ENCODE data around the gene MAPKAPK5.
"Not testable (repeated sequence)": the region's sequence is repeated elsewhere in the genome, so short reads cannot be mapped to it uniquely, and the experiment has no call there.

MAPKAPK5 gene, protein sequence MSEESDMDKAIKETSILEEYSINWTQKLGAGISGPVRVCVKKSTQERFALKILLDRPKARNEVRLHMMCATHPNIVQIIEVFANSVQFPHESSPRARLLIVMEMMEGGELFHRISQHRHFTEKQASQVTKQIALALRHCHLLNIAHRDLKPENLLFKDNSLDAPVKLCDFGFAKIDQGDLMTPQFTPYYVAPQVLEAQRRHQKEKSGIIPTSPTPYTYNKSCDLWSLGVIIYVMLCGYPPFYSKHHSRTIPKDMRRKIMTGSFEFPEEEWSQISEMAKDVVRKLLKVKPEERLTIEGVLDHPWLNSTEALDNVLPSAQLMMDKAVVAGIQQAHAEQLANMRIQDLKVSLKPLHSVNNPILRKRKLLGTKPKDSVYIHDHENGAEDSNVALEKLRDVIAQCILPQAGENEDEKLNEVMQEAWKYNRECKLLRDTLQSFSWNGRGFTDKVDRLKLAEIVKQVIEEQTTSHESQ

DNA sequence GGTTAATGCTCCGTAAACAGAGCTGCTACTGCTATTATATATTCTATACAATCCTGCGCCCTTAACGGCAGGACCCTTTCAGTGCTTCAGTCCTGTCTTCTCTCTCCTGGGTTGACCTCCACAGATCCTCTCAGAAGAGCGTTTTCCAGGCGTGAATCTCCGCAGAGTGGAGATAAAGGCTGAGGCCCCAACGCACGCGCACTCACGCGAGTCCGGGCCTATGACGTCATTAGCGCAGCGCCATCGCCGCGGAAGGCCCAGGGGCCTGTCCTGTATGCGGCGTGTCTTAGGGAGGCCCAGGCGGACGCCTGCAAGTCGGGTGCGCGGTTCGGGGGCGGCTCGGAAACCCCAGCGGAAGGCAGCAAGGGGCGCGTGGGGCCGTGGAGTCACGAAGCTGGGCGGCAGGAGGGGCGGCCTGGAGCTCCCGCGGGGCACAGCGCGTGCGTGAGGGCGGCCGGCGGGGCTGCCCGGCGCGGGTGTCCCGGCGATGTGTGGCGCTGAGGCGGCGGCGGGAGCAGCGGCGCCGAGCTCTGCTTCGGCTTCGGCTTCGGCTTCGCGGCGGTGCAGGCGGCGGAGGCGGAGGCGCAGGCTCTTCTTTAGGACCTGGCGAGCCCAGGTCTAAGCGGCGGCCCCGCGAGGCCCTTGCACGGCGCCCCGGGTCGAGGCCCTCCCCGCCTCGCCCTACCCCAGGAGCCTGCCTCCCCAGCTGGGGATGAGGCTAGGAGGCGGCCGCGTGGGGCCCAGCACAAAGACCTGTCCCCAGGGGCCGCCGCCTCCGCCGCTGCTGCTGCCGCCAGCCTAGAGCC lies at the start of gene MAPKAPK5:
MAPKAPK5 (plus strand) TSS at position 479 of the 806 bp plus-strand sequence. CDS start 506 bp downstream, outside the sequence.
- DNase-seq: peak; percentile 46 to 95 (median 84)

DNA sequence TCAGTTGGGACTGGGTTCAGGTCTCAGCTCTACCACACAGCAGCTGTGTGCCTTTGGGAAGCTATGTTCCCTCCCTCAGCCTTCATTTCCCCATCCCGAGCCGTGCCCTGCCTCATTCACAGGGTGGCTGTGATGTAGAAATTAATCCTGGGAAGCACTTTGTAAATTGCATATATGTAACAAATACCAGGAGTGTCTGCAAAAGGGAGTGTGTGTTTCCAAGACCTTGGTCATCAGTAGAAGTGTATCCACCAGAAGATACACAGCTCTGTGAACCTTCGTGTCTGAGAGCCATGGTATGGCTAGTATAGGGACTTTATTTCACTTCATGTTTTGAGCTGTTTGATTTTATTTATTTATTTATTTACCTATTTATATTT lies 49.2 kb upstream of the MAPKAPK5 start:
- no peak for DNase-seq

DNA sequence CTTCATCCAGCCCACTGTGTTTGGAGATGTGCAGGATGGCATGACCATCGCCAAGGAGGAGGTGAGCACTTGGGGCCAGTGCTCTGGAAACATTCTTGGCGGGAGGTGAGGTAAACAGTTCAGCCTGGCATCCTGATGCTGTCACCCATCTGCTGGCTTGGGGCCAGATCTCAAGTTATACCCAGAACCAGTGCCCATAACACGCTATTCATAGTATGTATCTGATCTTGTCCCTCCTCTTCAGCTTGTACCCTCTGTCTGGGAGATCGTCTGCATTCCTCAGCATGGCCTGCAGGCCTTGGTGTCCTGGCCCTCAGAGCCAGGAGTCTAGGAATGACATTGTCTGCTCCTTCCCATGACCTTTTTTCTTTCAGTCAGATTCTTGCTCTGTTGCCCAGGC lies 43.8 kb upstream of the MAPKAPK5 start:
- peak in 1 of 56 donors; percentile 25 for DNase-seq

DNA sequence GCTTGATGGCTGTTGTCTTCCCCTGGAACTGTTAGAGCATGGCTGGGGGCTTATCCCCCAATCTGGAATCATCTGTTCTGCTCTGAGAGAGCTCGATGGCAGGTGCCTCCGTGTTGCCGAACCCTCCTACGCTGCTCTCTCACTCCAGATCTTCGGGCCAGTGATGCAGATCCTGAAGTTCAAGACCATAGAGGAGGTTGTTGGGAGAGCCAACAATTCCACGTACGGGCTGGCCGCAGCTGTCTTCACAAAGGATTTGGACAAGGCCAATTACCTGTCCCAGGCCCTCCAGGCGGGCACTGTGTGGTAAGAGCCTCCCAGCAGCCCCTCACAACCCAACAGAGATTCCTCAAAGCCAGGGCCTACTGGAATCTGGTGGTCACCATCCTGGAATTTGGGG lies 42.3 kb upstream of the MAPKAPK5 start:
- DNase-seq: no peak

DNA sequence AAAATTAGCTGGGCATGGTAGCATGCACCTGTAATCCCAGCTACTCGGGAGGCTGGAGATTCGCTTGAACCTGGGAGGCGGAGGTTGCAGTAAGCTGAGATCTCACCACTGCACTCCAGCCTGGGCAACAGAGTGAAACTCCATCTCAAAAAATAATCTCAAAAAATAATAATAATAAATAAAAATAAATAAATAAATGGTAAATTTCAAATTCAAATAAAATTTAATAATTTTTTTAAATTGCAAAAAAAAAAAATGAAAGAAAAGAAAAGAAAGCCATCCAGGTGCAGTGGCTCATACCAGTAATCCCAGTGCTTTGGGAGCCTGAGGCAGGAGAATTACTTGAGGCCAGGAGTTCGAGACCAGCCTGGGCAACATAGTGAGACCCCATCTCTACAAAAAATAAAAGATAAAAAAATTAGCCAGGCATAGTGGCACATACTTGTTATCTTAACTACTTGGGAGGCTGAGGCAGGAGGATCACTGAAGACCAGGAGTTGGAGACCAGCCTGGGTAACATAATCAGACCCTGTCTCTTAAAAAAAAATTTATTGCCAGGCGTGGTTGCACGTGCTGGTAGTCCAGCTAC lies 38.9 kb upstream of the MAPKAPK5 start:
- no peak for DNase-seq

DNA sequence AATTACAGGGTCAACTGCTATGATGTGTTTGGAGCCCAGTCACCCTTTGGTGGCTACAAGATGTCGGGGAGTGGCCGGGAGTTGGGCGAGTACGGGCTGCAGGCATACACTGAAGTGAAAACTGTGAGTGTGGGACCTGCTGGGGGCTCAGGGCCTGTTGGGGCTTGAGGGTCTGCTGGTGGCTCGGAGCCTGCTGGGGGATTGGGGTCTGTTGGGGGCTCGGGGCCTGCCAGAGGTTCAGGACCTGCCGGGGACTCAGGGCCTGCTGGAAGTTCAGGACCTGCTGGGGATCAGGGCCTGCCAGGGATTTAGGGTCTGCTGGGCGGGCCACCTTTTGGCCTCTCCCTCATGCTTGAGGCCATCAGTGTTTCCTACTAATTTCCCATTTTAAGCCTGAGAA lies 38.2 kb upstream of the MAPKAPK5 start:
- DNase-seq: no peak

DNA sequence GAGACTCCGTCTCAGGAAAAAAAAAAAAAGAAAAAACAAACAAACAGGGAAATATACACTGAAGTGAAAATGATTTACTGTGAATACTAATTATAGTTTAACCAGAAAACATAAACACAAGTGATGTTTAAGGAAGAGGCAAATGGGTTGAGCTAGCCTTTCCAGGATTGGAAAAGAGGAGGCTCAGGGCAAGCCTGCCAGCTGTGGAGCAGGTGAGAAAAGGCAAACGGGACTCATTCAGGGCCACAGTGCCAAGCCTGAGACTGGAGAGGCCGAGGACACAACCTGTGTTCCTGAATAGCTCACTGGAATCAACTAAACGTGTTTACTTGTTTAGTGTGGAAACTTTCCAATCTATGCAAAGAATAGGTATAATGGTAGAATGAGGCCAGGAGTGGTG lies 35.7 kb upstream of the MAPKAPK5 start:
- no peak for DNase-seq

DNA sequence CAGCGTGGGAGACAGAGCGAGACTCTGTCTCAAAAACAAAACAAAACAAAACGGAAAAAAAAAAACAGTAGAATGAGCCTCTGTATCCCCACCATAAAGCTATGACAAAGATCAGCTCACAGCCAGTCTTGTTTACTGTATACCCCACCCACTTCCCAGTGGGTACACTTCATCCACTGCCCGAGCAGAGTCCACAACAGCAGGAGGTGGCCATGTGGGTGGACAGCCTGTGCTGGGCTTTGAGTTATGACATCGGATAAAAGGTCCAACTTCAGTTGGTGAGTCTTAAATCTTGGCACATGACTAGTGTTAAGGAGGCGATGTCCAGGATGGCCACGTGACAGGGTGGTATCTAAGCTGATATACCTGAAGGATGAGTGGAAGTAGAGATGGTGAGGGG lies 34.8 kb upstream of the MAPKAPK5 start:
- no peak for DNase-seq

DNA sequence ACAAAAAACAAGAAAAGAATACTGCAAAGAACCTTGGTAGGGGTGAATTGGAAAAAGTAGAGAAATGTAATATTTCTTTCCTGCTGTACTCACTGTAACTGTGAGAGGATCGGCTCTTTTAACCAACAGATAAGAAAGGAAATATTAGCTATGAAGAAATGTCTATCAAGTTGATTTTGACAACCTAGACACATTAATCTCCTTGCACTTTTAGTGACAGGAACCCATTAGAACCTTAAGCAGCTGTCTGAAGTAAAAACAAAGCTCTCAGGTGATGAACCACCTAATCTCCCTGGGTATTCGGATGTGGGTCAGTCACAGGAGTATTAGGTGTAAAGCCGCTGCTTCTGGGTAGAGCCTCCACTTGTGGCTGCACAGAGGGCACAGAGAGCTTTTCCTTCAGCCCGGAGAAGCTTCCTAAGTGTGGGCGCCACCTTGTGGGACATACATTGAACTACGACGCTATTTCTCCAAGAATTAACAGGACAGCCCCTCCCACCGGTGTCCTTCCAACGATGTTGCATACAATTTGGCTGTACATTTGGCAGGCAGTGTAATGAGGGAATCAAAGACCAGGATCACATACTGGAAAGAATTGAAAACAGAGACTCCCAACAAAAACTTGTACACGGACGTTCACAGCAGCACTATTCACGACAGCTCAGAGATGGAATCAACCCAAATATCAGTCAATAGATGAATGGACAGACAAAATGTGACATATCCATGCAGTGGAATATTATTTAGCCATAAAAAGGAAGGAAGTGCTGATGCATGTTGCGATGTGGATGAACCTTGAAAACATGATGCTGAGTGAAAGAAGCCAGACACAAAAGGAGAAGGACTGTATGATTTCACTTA lies 28.9 kb upstream of the MAPKAPK5 start:
- peak in 51 of 56 donors; percentile 8 to 83 (median 45) for DNase-seq

DNA sequence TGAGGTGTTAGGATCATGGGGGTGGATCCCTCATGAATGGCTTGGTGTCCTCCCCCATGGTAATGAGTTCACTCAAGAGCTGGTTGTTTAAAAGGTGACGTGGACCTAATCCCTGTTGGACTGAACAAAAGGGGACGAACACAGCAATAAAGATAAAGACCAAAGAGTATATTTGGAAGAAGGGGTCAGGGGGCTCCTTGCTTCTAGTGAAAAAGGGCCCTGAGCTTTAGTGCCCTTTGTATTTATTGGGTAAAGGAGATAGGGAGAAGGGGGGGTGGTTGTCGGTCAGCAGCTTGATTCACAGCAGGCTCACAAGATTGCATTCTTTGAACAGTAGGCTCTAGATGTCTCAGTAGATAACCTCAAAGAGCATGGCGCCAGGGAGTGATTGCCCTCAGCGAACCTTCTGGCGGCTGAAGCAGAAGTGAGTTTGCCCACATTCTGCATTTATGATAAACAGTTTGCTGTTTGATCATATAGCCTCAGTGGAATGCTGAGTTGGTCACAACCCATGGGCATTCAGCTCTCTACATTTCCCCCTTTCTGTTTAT lies 25.9 kb upstream of the MAPKAPK5 start:
- no peak for DNase-seq

DNA sequence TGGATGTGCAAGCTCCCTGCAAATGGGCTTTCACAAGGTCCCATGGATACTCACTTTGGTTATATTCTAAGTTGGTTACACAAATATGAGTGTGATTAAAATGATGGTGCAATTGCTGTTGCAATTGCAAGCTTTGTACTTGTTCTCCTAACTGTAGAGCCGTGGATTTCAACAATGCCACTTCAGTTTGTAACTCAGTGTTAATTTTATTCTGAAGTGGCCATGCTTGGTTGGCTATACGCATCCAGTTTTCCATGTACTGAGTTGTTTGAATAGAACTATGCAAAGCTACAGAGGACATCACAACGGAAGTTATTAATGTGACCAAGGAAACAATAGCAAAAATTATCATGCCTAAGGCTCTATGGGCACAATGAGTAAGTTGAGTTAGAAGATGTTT lies 25.1 kb upstream of the MAPKAPK5 start:
- DNase-seq: not testable (repeated sequence)

DNA sequence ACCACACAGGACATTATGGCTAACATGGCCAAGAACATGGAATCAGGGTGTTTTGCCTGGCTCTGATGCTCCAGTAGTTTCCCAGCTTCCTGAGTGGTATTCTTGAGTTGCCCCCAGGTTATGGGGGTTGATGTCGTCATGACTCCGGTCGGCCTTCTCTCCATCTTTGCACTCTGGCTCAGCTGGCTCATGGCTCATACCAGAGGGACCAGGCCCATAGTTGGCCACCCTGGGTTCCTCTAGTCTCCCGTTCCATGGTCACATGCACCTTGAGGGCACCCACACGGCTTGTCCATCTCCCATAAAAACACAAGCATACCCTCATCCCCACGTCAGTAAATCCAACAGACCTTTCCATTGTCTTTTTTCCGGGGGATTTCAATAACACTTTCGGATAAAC lies 23.7 kb upstream of the MAPKAPK5 start:
- DNase-seq: no peak

DNA sequence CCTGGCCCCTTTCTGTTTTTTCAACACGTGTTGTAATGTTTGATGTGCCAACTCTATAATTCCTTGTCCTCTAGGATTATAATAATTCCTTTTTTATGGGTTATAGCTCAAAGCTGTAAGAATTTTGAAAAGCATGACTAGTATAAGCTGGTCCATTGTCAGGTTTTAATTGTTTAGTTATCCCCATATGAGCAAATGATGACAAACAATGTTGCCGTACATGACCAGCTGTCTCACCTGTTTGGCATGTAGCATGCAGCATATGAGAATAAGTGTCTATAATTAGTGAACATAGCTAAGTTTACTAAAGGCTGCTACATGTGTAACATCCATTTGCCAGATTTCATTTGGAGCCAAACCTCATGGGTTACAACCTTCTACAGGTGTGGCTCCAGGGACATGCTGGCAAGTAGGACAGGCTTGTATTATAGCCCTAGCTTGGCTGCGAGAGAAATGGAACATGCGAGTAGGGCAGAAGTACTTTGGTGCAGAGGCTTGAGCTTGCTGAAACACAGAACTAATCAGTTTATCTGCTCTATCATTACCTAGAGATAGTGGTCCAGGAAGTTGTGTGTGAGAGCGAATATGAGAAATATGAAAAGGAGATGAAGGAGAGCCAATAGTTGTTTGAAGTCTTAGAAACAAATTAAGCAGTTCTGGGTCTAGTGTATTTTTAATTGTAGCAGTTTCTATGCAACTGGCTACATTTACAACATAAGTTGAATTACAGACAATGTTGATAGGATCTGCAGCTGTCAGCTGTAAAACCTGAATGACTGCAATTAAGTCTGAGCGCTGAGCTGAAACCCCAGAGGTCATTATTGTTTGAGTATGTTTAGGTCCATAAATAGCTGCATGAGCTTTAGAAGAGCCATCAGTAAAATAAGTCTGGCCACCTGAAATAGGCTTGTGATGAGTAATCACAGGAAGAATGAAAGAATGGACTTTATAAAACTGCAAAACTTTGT lies 22.6 kb upstream of the MAPKAPK5 start:
- no peak for DNase-seq

DNA sequence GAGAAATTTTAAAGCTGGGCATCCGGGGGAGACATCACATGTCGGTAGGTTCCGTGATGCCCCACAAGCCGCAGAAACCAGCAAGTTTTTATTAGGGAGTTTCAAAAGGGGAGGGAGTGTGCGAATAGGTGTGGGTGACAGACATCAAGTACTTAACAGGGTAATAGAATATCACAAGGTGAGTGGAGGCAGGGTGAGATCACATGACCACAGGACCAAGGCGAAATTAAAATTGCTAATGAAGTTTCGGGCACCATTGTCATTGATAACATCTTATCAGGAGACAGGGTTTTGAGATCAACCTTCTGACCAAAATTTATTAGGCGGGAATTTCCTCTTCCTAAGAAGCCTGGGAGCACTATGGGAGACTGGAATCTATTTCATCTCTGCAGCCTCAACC lies 21.2 kb upstream of the MAPKAPK5 start:
- not testable (repeated sequence) for DNase-seq

DNA sequence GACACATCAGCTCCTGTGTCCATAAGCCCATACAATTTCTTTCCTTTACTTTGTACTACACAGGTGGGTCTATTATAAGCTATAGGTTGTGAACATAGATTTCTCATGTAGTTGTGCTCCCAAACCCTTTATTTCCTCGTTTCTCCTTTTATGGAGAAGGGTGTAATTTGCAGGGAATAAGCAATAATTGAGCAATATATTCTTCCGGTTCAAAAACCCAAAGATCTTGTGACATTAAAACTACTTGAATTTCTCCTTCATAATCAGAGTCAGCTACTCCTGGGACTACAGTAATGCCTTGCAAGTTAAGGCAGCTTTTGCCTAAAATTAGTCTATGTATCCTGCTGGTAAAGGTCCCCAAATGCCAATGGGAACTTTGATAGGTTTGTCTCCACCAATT lies 19.1 kb upstream of the MAPKAPK5 start:
- DNase-seq: no peak

DNA sequence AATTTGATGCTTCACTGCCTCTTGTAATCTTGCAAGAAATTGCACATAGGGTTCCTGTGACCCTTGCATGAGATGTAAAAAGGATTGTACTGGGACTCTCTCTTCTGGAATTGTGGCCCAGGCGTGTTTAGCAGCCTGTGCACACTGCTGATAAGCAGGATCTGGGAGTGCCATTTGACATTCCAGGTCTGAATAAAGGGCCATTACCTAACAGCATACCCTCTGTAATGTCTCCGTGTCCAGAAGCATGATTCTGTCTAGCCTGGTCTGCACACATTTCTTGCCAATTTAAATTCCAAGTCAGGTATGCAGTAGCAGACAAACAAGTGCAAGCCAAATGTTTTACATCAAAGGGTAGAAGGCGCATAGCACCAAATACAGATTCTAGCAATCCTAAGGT lies 18.1 kb upstream of the MAPKAPK5 start:
- DNase-seq: no peak

DNA sequence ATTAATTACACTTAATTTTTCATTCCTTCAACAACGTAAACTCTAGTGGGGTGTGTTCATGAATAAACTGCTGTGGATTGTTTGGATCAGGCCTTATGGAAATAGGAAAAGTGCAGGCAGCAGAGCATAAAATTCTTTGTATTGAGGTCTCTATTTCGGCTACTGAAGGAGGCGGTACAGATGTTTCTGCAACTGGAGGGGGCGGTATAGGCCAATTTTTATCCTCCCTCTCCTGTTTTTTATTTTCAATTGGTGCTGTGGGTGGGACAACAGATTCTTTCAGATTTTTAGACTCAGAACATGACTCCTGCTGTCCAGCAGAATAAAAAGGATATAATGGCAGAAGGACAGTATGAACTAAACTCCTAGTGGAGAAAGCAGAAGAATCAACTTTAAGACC lies 17.7 kb upstream of the MAPKAPK5 start:
- not testable (repeated sequence) for DNase-seq

DNA sequence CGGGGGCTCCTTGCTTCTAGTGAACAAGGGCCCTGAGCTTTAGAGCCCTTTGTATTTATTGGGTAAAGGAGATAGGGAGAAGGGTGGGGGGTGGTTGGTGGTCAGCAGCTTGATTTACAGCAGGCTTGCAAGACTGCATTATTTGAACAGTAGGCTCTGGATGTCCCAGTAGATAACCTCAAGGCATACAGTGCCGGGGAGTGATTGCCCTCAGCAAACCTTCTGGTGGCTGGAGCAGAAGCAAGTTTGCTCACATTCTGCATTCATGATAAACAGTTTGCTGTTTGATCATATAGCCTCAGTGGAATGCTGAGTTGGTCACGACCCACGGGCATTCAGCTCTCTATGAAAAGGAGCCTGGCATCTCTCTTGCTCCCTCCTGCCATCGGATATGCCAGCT lies 16.5 kb upstream of the MAPKAPK5 start:
- no peak for DNase-seq

DNA sequence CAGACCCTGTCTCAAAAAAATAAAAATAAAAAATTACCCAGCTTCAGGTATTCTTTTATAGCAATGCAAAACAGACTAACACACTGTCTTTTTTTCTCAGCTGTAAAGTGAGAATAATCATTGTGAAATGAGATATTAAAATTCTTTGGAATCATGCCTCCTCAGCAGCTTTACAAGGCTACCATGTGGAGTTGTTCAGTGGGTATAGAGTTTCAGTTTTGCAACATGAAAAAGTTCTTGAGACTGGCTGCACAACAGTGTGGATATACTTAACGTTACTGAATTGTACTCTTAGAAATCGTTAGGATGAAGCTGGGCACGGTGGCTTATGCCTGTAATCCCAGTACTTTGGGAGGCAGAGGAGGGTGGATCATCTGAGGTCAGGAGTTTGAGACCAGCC lies 15.7 kb upstream of the MAPKAPK5 start:
- no peak for DNase-seq

DNA sequence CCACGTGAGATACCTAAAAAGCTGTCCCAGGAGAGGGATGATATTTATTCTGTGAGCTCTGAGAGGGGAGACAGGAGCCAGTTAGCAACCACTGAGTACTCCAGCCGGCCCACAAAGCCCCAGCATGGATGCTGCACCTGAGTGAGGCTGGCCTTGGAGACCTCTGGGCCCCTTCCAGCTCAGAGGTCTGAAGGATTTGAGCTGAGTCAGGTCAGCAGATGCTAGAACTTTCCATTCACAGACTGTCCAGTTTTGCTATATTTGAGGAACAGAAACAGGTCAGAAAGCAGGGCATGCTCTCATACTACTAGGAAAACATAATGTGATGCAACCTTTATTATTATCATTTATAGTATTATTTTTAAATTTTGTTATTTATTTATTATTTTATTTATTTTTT lies 15.0 kb upstream of the MAPKAPK5 start:
- DNase-seq: no peak

Data from amygdala (tissue), 56 donors.